ENCODE measurements around the gene HYPK.
"Not testable (repeated sequence)": the region's sequence is repeated elsewhere in the genome, so short reads cannot be mapped to it uniquely, and the experiment has no call there.

HYPK gene

GRCh38 chr15:43796566-43796965, 3.8 kb upstream of the HYPK start:
- DNase-seq: no peak

- no peak for DNase-seq
Measured at GRCh38 chr15:43799209-43799944, 1.0 kb upstream of the HYPK start.

- no peak for DNase-seq
Measured at GRCh38 chr15:43799945-43800285, 484 bp upstream of the HYPK start, which contains the start of gene SERINC4. TSS of gene SERINC4 (minus strand) at chr15:43800220. CDS start at chr15:43799986, 234 bp downstream.

GRCh38 chr15:43802676-43803075, 2.3 kb downstream of the HYPK start:
- DNase-seq: not testable (repeated sequence)

GRCh38 chr15:43808435-43808950, 8.1 kb downstream of the HYPK start:
- no peak for DNase-seq

- no peak for DNase-seq
Measured at GRCh38 chr15:43808960-43809678, 8.7 kb downstream of the HYPK start.

- DNase-seq: not testable (repeated sequence)
Measured at GRCh38 chr15:43815064-43815463, 14.7 kb downstream of the HYPK start.

- no peak for DNase-seq
Measured at GRCh38 chr15:43821505-43821904, 21.1 kb downstream of the HYPK start.

- peak; percentile 89 to 95 for DNase-seq
Measured at GRCh38 chr15:43824302-43825246, 24.2 kb downstream of the HYPK start, which contains the start of gene MFAP1. TSS of gene MFAP1 (minus strand) at chr15:43824690. CDS start at chr15:43824569, 121 bp downstream.

- not testable (repeated sequence) for DNase-seq
Measured at GRCh38 chr15:43825305-43825704, 24.9 kb downstream of the HYPK start.

GRCh38 chr15:43826029-43826507, 25.7 kb downstream of the HYPK start:
- DNase-seq: no peak

- peak; percentile 53 to 64 for DNase-seq
Measured at GRCh38 chr15:43826508-43827341, 26.3 kb downstream of the HYPK start, which contains the start of gene WDR76. TSS of gene WDR76 (plus strand) at chr15:43827002. CDS start at chr15:43827033, 31 bp downstream.

- peak in 1 of 2 donors; percentile 8 for DNase-seq
Measured at GRCh38 chr15:43828061-43828657, 27.8 kb downstream of the HYPK start.

GRCh38 chr15:43829951-43830540, 29.6 kb downstream of the HYPK start:
- not testable (repeated sequence) for DNase-seq

- DNase-seq: not testable (repeated sequence)
Measured at GRCh38 chr15:43830691-43831275, 30.4 kb downstream of the HYPK start.

GRCh38 chr15:43831519-43832052, 31.2 kb downstream of the HYPK start:
- not testable (repeated sequence) for DNase-seq

GRCh38 chr15:43832485-43832884, 32.1 kb downstream of the HYPK start:
- DNase-seq: not testable (repeated sequence)

GRCh38 chr15:43845421-43845820, 45.0 kb downstream of the HYPK start:
- no peak for DNase-seq

- DNase-seq: no peak
Measured at GRCh38 chr15:43851251-43851650, 50.9 kb downstream of the HYPK start.

GRCh38 chr15:43852607-43853006, 52.2 kb downstream of the HYPK start:
- DNase-seq: no peak

All from activated CD4-positive, alpha-beta T cell treated with anti-CD3 and anti-CD28 coated beads for 4 hours (primary cell).